NCI-H146 treated with DMSO at 0.1 percent for 48 hours (cell line): ENCODE measurements around the gene MYH7B.

Experiments
- DNase-seq: peaks from one replicate; lab custom pipeline; 2025; ENCODE audit not compliant: unreplicated experiment; lab: John Stamatoyannopoulos, UW

MYH7B gene

GRCh38 chr20:34990231-34990630, 34.6 kb downstream of the MYH7B start:
- no peak for DNase-seq

DNA sequence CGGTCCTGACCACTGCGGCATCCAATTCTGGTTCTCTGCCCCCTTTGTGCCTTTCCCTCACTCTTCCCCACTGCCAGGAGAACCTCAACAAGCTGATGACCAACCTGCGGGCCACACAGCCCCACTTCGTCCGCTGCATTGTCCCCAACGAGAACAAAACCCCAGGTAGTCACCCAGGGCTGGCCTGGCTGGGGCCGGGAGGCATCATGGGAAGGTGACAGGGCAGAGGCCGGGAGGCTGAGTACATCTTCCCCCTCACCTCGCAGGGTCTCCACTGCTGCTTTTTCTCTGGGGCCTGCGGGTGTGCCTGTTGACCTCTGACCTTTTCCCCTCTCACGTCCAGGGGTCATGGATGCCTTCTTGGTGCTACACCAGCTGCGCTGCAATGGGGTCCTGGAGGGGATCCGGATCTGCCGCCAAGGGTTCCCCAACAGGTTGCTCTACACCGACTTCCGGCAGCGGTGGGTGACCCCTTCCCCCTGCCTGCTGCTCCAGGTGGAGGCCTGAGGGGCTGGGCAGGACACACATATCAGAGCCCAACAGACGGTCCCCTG, 35.1 kb downstream of the MYH7B start:
- no peak for DNase-seq

- DNase-seq: no peak
Observed at GRCh38 chr20:34992751-34993417, 37.2 kb downstream of the MYH7B start.

DNA sequence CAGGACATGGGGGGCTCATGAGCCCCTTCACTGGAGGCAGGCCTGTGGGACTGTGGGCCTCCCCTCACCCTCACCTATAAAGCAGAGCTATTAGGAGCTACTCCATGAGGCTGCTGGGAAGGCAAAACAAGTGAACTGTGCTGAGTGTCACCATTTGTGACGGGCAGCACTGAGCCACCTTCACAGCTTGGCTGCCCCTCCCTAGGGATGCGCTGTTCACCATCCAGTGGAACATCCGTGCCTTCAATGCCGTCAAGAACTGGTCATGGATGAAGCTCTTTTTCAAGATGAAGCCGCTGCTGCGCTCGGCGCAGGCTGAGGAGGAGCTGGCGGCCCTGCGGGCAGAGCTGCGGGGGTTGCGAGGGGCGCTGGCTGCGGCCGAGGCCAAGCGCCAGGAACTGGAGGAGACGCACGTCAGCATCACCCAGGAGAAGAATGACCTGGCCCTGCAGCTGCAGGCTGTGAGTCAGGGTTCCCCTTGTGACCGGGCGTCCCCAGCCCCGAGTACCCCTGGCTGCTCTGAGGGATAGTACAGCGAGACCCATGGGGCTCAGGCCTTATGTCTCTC, 38.4 kb downstream of the MYH7B start:
- DNase-seq: no peak

DNA sequence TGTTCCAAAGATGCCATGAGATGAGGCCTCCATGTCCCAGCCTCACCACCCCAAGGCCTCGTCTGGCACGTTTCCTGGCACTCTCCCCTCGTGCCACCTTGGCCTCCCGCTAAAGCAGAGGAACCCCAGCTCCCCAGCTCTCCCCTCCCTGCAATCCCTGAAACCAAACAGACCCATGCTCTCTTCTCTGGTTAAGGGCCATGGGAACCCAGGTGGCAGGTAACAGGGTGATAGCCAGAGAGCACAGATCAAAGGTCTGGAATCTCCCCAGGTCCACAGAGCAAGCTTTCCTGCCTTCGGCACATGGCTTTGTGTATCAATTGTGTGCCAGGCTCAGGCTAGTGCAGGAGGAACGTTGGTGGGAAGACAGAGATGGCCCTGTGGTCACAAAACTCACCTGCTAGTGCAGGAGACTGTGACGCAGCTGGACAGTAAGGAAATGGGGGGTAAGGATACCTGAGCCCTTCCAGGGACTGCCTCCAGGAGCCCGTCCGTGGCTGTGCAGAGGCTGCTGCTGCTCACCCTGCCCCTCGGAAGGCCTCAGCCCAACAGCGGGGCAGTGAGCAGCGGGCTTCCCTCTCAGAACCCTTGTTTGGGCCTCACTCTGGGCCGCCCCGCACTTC, 39.0 kb downstream of the MYH7B start:
- no peak for DNase-seq

- DNase-seq: no peak
Observed at GRCh38 chr20:34995192-34995591, 39.5 kb downstream of the MYH7B start.

DNA sequence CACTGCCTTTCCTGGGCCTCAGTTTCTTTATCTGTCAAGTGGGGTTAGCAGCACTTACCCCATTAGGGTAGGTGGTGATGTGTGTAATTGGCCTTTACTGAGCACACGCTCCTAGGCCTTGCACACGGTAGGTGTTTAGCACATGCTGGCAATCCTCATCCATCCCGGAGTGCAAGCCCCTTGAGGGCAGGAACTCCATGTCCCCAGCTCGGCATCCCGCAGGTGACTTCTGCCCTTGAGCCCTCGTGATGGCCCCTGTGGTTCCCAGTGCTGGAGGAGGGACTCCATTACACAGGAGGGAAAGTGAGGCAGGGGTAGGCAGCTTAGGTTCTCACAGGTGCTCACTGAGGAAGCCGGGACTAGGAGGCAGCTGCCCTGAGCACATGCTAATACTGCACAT, 40.0 kb downstream of the MYH7B start:
- DNase-seq: no peak

- DNase-seq: no peak
Observed at GRCh38 chr20:34996243-34997028, 40.8 kb downstream of the MYH7B start.

DNA sequence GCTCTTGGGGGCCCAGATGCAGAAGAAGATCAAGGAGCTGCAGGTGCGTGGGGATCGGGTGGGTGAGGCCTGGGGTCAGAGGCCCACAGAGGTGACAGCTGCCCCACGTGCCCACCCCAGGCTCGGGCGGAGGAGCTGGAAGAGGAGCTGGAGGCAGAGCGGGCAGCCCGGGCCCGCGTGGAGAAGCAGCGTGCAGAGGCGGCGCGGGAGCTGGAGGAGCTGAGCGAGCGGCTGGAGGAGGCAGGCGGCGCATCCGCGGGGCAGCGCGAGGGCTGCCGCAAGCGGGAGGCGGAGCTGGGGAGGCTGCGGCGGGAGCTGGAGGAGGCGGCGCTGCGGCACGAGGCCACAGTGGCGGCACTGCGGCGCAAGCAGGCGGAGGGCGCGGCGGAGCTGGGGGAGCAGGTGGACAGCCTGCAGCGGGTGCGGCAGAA, 41.5 kb downstream of the MYH7B start:
- DNase-seq: no peak

DNA sequence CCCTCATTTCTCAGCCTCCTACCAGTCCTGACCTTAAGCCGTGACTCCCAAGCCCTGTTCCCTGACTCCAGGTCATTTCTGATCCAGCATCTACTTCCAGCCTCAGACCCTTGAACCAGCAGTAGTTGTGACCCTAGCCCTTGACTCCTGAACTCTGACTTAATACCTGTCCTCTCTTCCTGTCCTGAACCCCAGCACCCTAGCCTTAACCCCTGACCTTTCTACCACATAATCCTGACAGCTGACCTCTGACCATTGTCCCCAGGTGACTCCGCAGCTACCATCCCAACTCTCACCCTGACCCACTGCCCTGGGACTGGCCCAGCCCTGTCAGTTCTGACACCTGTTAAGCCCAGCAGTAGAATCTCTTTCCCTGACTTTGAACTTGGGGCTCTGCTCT, 42.1 kb downstream of the MYH7B start:
- DNase-seq: no peak

DNA sequence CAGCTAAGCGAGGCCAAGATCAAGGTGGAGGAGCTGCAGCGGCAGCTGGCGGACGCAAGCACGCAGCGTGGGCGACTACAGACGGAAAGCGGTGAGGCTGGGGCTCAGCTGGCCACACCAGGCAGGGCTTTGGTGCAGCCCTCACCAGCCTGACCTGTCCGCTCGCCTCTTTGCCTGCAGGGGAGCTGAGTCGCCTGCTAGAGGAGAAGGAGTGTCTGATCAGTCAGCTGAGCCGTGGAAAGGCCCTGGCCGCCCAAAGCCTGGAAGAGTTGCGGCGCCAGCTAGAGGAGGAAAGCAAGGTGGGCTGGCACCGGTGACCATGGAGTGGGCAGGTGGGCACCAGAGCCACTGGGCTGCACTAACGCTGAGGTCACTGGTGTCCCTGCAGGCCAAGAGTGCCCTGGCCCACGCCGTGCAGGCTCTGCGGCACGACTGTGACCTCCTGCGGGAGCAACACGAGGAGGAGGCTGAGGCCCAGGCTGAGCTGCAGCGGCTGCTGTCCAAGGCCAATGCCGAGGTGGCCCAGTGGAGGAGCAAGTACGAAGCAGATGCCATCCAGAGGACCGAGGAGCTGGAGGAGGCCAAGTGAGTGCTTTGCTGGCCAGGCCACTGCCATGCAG, 42.8 kb downstream of the MYH7B start:
- DNase-seq: no peak

DNA sequence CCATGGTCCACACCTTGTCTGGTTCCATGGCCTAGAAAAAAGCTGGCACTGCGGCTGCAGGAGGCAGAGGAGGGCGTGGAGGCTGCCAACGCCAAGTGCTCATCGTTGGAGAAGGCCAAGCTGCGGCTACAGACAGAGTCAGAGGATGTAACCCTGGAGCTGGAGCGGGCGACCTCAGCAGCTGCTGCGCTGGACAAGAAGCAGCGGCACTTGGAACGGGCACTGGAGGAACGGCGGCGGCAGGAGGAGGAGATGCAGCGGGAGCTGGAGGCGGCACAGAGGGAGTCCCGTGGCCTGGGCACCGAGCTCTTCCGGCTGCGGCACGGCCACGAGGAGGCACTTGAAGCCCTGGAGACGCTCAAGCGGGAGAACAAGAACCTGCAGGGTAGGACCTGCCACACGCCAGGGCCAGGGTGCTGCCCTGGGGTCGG, 43.4 kb downstream of the MYH7B start:
- no peak for DNase-seq

DNA sequence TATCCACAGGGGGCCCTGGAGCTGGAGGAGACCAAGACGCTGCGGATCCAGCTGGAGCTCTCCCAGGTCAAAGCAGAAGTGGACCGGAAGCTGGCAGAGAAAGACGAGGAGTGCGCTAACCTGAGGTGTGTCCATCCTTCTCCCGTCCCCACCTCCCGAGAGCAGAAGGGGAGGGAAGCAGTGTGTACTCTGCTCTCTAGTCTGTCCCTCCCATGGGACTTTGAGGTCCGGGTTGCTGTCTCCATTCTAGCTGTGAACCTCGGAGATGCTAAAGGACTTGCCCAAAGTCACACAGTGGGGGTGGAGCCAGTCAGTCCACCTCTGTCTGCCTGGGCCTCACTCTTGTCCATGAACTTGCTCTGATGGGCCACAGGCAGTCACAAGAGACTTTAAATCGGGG, 44.1 kb downstream of the MYH7B start:
- no peak for DNase-seq

- DNase-seq: no peak
Observed at GRCh38 chr20:35000311-35000921, 44.7 kb downstream of the MYH7B start.

DNA sequence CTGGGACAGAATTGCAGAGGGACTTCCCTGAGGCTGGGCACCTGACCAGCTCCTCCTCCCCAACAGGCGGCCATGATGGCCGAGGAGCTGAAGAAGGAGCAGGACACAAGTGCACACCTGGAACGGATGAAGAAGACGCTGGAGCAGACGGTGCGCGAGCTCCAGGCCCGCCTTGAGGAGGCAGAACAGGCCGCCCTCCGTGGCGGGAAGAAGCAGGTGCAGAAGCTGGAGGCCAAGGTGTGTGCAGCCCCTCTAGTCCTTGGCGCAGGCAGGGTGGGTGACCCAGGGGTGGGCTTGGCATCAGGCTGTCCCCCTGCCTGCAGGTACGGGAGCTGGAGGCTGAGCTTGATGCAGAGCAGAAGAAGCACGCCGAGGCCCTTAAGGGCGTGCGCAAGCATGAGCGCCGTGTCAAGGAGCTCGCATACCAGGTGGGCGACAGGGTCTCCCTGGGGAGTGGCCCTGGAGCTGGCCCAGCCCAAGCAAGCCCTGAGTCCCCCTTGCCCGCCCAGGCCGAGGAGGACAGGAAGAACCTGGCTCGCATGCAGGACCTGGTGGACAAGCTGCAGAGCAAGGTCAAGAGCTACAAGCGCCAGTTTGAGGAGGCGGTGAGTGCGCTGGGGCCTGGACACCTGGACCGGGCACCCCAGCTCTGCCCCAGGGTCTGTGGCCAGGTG, 45.4 kb downstream of the MYH7B start:
- DNase-seq: no peak

GRCh38 chr20:35001596-35002362, 46.1 kb downstream of the MYH7B start:
- no peak for DNase-seq

DNA sequence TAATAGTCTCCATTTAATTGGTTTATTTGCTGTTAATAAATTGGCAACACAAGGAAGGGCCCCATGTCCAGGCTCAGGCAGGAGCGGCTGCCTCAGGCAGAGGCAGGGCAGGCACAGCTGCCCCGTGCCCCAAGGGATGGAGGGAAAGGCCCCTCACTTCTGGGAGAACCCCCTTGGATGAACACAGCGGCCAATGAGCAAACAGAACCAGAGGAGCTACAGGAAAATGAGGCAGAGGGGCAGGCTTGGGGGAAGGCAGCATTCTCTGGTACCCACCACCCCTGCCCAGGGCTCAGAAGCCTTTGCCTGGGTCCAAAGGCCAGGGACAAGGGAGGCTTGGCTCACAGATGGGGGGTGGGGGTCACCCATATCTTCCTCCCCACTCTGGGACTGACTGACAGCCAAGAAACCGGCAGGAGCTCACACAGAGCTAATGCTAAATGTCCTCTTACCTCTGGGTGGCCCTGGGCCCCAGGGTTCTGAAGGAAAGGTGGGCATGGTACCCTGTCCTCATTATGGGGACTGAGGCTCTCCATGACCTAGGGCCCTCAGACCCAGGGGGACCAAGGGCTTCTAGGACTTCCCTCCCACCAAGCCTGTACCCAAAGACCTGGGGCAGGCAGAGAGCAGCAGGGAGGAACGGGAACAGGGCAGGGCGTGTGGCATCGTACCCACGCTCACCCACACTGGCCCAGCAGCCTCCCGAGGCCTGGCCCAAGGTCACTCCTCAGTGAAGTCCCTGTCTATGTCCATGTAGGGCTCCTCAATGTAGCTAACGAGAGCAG, 47.0 kb downstream of the MYH7B start:
- DNase-seq: no peak

GRCh38 chr20:35003211-35004031, 47.8 kb downstream of the MYH7B start:
- no peak for DNase-seq
